NCI-H526 treated with DMSO at 0.1 percent for 48 hours (cell line): Measurements from ENCODE around the gene RCAN1.

Experiments
- DNase-seq: peaks from one replicate; lab custom pipeline; 2025; lab: John Stamatoyannopoulos, UW

RCAN1 gene

DNA sequence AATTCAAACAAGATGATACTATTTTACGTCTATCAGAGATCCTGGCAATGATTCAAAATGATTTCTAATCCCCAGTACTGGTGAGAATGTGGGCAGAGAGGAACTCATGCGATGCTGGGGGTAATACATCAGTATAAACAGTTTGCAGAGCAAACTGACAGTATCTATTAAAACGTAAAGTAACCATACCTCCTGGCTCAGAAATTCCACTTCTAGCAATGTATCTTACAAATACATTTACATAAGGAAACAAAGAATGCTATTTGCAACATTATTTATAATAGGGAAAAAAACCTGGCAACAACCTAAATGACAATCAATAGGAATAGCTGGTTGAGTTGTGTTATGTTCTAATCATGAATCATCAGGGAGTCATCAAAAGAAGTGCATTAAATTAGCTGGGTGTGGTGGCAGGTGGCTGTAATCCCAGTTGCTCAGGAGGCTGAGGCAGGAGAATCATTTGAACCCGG lies 15.9 kb downstream of the RCAN1 start:
- DNase-seq = no peak

- DNase-seq = no peak
Measured at GRCh38 chr21:34597406-34597805, 17.5 kb downstream of the RCAN1 start.

GRCh38 chr21:34596561-34597271 lies 18.2 kb downstream of the RCAN1 start:
- no peak for DNase-seq

DNA sequence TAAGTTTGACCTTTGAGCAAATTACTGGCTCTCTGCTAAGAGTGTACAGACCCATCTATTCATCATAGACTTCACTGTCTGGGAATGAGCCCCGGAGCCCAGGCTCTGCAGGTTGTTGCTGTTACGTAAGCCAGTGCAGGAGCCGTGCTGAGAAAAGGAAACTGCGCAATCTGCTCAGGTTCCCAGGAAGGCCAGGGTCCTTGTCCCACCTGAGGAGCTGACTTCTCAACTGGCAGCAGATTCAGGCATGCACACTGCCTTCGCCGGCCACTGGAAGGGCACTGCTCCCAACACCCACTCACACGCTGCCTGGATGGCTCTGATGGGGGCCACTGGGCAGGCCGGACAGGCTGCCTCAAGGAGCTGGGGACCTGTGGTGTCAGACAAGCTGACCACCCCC lies 19.5 kb downstream of the RCAN1 start:
- no peak for DNase-seq

GRCh38 chr21:34594566-34595234 lies 20.2 kb downstream of the RCAN1 start:
- DNase-seq = no peak

DNA sequence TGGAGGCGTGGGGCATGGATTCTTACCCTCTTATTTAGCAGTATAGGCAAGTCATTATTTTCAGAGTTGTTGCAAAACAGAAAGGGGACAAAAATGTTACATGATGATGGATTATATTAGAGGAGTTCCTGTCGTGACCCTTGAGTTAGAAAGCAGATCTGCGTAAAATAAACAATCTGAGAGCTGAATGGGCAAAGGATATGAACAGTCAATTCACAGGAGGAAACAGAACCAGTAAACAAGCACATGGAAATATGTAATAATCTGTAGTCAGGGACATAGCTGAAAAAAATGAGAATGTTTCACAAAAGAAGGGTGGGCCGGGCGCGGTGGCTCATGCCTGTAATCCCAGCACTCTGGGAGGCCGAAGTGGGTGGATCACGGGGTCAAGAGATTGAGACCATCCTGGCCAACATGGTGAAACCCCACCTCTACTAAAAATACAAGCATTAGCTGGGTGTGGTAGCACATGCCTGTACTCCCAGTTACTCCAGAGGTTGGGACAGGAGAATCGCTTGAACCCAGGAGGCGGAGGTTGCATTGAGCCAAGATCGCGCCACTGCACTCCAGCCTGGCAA lies 20.9 kb downstream of the RCAN1 start:
- no peak for DNase-seq

- no peak for DNase-seq
Measured at GRCh38 chr21:34593423-34593822, 21.5 kb downstream of the RCAN1 start.

DNA sequence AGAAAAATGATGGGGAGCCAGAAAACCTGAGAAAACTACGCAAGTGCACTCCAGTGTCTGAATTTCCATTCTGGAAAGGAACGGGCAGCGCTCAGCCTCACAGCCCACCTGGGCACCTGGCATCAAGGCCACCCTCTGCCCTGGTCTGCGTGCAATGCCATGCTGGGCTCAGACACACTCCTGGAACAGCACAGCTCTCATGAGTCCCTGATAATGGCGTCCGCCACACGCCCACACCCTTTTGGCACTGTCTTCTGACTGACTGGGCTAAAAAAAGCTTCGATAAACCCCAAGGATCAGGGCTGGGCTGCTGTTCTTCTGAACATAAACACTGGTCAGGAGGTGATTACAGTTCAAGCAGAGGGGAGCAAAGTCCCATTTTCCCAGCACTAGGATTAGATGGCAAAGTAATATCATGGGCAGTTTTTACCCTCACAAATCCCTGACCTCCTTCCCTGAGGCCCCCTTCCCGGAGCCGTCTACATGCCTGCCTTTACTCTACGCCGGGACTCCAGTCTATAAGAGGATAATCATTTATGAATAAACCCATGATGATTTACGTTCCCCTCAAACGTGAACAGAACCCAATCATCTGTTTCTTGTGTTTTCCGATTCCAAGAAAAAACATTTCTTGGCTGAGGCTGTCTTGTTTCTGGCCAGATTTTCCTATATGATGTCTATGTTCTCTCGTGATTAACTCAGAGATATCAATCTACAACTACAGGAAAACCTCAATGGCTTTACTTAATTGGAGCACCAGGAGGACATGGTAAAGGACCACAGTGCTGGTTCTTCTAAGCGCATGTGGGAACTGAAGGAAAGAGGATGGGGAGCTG lies 22.6 kb downstream of the RCAN1 start:
- no peak for DNase-seq

DNA sequence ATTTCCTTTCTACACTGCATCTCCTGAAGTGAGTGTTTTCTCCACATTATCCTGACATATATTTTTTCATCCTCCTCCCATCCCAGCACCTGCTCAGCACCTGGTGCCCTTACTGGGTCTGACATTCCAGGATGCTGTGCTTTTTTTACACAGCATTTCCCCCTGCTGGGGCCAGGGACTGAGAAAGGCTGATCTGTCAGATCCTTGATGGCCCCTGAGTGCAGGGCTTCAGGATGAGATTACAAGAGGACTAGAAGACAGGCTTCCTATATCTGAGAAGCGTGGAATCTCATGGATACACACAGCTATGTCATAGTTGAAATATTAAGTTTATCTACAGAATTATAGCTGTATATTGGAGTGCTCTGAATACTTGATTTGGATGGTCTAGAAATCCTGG lies 24.4 kb downstream of the RCAN1 start:
- no peak for DNase-seq

GRCh38 chr21:34589511-34590282 lies 25.2 kb downstream of the RCAN1 start:
- DNase-seq = no peak

GRCh38 chr21:34583926-34584563 lies 30.9 kb downstream of the RCAN1 start:
- DNase-seq = no peak

GRCh38 chr21:34582506-34583150 lies 32.3 kb downstream of the RCAN1 start:
- no peak for DNase-seq

- no peak for DNase-seq
Measured at GRCh38 chr21:34580181-34580700, 34.7 kb downstream of the RCAN1 start.

GRCh38 chr21:34579411-34579810 lies 35.5 kb downstream of the RCAN1 start:
- no peak for DNase-seq

GRCh38 chr21:34576041-34576511 lies 38.8 kb downstream of the RCAN1 start:
- DNase-seq = no peak

DNA sequence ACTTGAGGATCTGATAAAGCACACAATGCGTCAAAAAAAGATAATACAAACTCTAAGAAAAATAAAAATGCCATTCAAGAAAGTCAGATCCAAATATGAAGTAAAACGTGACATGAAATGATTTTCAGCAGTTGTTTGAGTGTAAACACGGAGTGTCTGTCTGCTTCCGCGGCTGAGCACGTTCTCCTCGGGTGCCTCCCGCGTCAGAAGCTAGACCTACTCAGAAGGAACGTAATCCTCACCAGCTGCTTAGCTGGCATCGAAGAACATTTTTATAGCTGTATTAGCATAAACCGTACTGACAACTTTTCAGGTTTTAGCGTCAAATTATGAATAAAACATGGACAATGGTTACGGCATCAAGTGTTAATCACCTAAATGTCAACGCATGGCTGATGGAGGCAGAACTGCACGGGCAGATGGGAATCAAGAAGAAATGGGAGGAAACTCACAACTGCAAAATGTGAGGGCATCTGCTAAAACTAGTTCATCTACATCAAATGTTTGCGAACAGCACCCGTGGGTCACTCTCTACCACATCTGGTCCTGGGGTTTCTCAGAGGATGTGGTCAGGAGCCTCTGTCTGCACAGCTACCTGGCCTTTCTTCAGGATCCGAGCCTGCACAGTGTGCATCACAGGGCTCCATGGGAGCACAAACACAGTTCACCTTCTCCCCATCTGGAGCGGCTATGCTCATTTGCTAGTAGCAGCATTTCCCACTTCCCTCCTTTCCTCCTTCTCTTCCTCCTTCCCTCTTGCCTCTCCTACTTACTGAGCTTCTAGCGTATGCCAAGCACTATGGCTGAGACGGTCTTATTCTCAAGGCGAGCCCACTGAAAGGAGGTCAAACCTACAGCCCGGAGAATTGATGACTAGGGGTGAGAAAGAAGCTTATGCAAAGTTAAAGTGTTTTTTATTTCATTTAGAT lies 40.0 kb downstream of the RCAN1 start:
- DNase-seq = no peak

- DNase-seq = no peak
Measured at GRCh38 chr21:34571994-34572393, 42.9 kb downstream of the RCAN1 start.

GRCh38 chr21:34570313-34570712 lies 44.6 kb downstream of the RCAN1 start:
- no peak for DNase-seq

DNA sequence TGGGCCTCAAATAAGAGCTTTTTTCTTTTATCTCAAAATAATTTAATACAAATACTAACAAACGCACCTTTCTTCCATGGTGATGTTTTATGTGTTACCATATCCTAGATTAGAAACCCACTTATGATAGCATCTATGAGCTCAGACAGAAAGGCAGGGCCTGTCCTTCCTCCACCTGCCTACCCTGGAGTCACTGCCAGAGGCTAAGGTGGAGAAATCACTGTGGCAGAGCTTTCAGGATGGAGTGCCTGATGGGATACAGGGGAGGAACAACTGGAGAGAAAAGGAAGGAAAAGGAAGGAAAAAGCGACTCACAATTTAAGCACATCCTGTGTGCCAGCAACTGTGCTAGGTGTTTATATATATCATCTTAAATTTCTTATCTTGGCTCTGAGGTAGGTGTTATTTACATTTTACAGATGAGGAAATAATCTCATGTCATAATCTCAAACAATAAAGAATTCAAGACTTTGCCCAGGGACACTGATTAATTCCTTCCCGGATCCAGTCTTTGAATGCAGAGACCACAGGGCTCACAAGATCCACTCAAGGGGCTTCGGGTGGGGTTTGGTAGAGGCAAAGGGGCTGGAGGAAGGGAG lies 45.4 kb downstream of the RCAN1 start:
- DNase-seq = no peak
